Lower leg skin (tissue), 4 donors: ENCODE data around the gene CNTNAP5. TPM values are rescaled to one million over a fixed set of nuclear protein-coding genes. Genes with fewer than 3 reads are reported as not detected.

ENCODE experiments used
- DNase-seq, 2 donors: peaks; one replicate each; pipeline ENCODE4 v3.0.0-alpha.2; 2019; ENCODE audit warnings: low spot score in 2 of 2
- H3K4me3 ChIP-seq: fragments of 200-600 bp; sonication (generic); 2 replicates; pipeline ENCODE4 v1.5.1; 2017; ENCODE audit warnings: mild to moderate bottlenecking, low read depth; ENCODE audit not compliant: poor library complexity, severe bottlenecking
- CTCF ChIP-seq, 3 donors: fragments of 450-650 bp; IDR thresholded peaks; one replicate each; pipeline ENCODE4 v1.5.1; 2016; ENCODE audit warnings: antibody characterized with exemption in 3 of 3, mild to moderate bottlenecking in 3 of 3, moderate library complexity in 2 of 3
- POLR2A ChIP-seq, 2 donors: fragments of 450-650 bp; IDR thresholded peaks; one replicate each; pipeline ENCODE4 v1.6.1; 2016 to 2017; ENCODE audit warnings: antibody characterized with exemption in 2 of 2, mild to moderate bottlenecking in 1 of 2, moderate library complexity in 1 of 2
- WGBS, 2 donors: methylation state at CpG; one replicate each; pipeline ENCODE4 v1.1.5; 2018; 5-methylcytosine and 5-hydroxymethylcytosine counted together
- intact Hi-C: fragments of 100-400 bp; cut with DNase I; formaldehyde crosslinking; loops from one replicate; pipeline ENCODE4 v1.15.0; 2023; ENCODE audit warnings: low total_unique reads
- total RNA-seq, 4 donors: library from RNA; depleted of rRNA; stranded (reverse); fragments of >200 nt; gene quantifications; one replicate each; pipeline ENCODE4 v1.1.0, GENCODE V29; 2016

Gene CNTNAP5
- total RNA-seq, 4 donors from 2014 or later: not detected

GRCh38 chr2:124316881-124317605, 292.0 kb downstream of the CNTNAP5 start:
- TF ChIP-seq POLR2A (IDR thresholded peaks at IDR 0.05): no peak
- no peak for TF ChIP-seq CTCF (IDR thresholded peaks at IDR 0.05)
- no peak overlapping the region for H3K4me3 ChIP-seq
- DNase-seq: no peak
- intact Hi-C loops: no loop called here
- 50% methylated on average over 5 of the region's 5 CpGs for WGBS, 2 donors

GRCh38 chr2:124317628-124318027, 292.5 kb downstream of the CNTNAP5 start:
- TF ChIP-seq CTCF (IDR thresholded peaks at IDR 0.05) (no peak), POLR2A (IDR thresholded peaks at IDR 0.05) (no peak)
- H3K4me3 ChIP-seq: no peak overlapping the region
- WGBS, 2 donors: 65 to 80% methylated on average over 1 of the region's 1 CpG
- no peak for DNase-seq
- intact Hi-C loops: no loop called here

- H3K4me3 ChIP-seq: no peak overlapping the region
- no peak for TF ChIP-seq CTCF (IDR thresholded peaks at IDR 0.05)
- TF ChIP-seq POLR2A (IDR thresholded peaks at IDR 0.05): no peak
- intact Hi-C loops: no loop called here
- no peak for DNase-seq
- 63 to 70% methylated on average over 2 of the region's 2 CpGs for WGBS, 2 donors
Measured at GRCh38 chr2:124318913-124319312, 293.8 kb downstream of the CNTNAP5 start.

- no peak overlapping the region for H3K4me3 ChIP-seq
- intact Hi-C loops: no loop called here
- no peak for TF ChIP-seq POLR2A (IDR thresholded peaks at IDR 0.05)
- WGBS, 2 donors: 60 to 68% methylated on average over 3 of the region's 3 CpGs
- no peak for DNase-seq
Measured at GRCh38 chr2:124319577-124319976, 294.5 kb downstream of the CNTNAP5 start.

- no peak overlapping the region for H3K4me3 ChIP-seq
- no peak for TF ChIP-seq CTCF (IDR thresholded peaks at IDR 0.05)
- TF ChIP-seq POLR2A (IDR thresholded peaks at IDR 0.05): no peak
- WGBS, 2 donors: 74 to 79% methylated on average over 5 of the region's 5 CpGs
- no peak for DNase-seq
- intact Hi-C loops: no loop called here
Measured at GRCh38 chr2:124320051-124320688, 295.1 kb downstream of the CNTNAP5 start.

GRCh38 chr2:124323321-124323720, 298.2 kb downstream of the CNTNAP5 start:
- 68 to 91% methylated on average over 2 of the region's 2 CpGs for WGBS, 2 donors
- intact Hi-C loops: no loop called here
- no peak for TF ChIP-seq CTCF (IDR thresholded peaks at IDR 0.05)
- TF ChIP-seq POLR2A (IDR thresholded peaks at IDR 0.05): no peak
- H3K4me3 ChIP-seq: no peak overlapping the region
- no peak for DNase-seq
